Motor neuron (in vitro differentiated cells): ENCODE data around the gene USP2. TPM values are rescaled to one million over a fixed set of nuclear protein-coding genes. Genes with fewer than 3 reads are reported as not detected.
A peak's percentile ranks its signal among the peaks of the same experiment; 100 is the strongest.

Experiments used
- ATAC-seq, 8 experiments: fragments of 200-7000 bp; cut with Tn5 transposase; replicated peaks in 6 of 8; 2 replicates each; pipeline ENCODE4 v1.8.0; 2021; ENCODE audit warnings: mild to moderate bottlenecking in 8 of 8, moderate library complexity in 8 of 8
- H3K27ac ChIP-seq, 2 donors: fragments of 250-450 bp; sonication (Bioruptor Pico); 2 replicates each; pipeline ENCODE4 v1.9.0; 2021; ENCODE audit warnings: antibody characterized with exemption in 2 of 2, mild to moderate bottlenecking in 2 of 2, moderate library complexity in 1 of 2
- H3K4me1 ChIP-seq, 2 donors: fragments of 250-450 bp; sonication (Bioruptor Pico); replicated peaks in 1 of 2; 2 replicates each; pipeline ENCODE4 v1.6.1; 2021; ENCODE audit warnings: antibody characterized with exemption in 2 of 2, mild to moderate bottlenecking in 2 of 2, moderate library complexity in 1 of 2
- H3K4me3 ChIP-seq, 5 donors: fragments of 250-450 bp; sonication (Bioruptor Pico); 2 replicates each; pipeline ENCODE4 v1.9.0; 2021; ENCODE audit warnings: antibody characterized with exemption in 5 of 5, mild to moderate bottlenecking in 5 of 5, moderate library complexity in 4 of 5
- WGBS, 10 experiments: fragments of 450-650 bp; shearing (Covaris generic); methylation state at CpG; one replicate each; pipeline ENCODE4 v1.0.0; 2022; 5-methylcytosine and 5-hydroxymethylcytosine counted together
- in situ Hi-C, 9 experiments: fragments of 400-800 bp; cut with MboI; loops; one replicate each; pipeline ENCODE4 v1.15.0; 2021; ENCODE audit warnings: low sequenced_read_pairs in 9 of 9, low pct_unique_long_range_greater_than_20kb in 2 of 9; ENCODE audit not compliant: unreplicated experiment in 9 of 9
- total RNA-seq, 8 experiments: library from RNA; unstranded; fragments of 300-600 nt; gene quantifications; 2 replicates each; pipeline versions ENCODE4 v1.2.3 to v1.2.4, GENCODE V29; 2022

USP2 gene
- total RNA-seq, 8 experiments from 2014 or later: 1.1 to 15.2 (median 2.6) TPM

GRCh38 chr11:119371067-119371601, 10.4 kb downstream of the USP2 start:
- H3K4me3 ChIP-seq: no peak overlapping the region

GRCh38 chr11:119370486-119371046, 10.9 kb downstream of the USP2 start:
- WGBS, 10 experiments: 17 to 100% (median 72%) methylated on average over 1 to 7 of the region's 8 CpGs; no CpG with 5 or more reads in 4 of the 10 experiments
- Histone ChIP-seq H3K27ac (no peak overlapping the region), H3K4me3 (no peak overlapping the region), H3K4me1 (peaks cover 50 to 59% of the 10 kb centered on the region in 2 donors)
- no peak for ATAC-seq
- in situ Hi-C loops: no loop called here

More at GRCh38 chr11:119371067-119371601, 10.4 kb downstream of the USP2 start:
- 0 to 100% (median 65%) methylated on average over 1 to 4 of the region's 8 CpGs; no CpG with 5 or more reads in 5 of the 10 experiments for WGBS, 10 experiments
- Histone ChIP-seq H3K4me1 (peaks cover 55 to 64% of the 10 kb centered on the region in 2 donors), H3K27ac (no peak overlapping the region)
- in situ Hi-C loops: no loop called here
- no peak for ATAC-seq

- in situ Hi-C loops: loop anchor here in 1 of 9 experiments (10.0 kb wide), 1 partner anchor 105 kb away; no protein-coding TSS in a partner anchor
These were observed 12.2 kb downstream of the USP2 start for GRCh38 chr11:119369132-119369925.

GRCh38 chr11:119368121-119369034, 13.1 kb downstream of the USP2 start:
- peaks cover 45 to 49% of the 10 kb centered on the region in 2 donors for H3K4me1 ChIP-seq
- peak overlapping the region in 1 of 2 donors; percentile 47 for H3K27ac ChIP-seq
- 10 to 83% (median 69%) methylated on average over 1 to 9 of the region's 17 CpGs; no CpG with 5 or more reads in 2 of the 10 experiments for WGBS, 10 experiments

More at GRCh38 chr11:119369132-119369925, 12.2 kb downstream of the USP2 start:
- WGBS, 10 experiments: 20 to 100% (median 81%) methylated on average over 1 to 6 of the region's 13 CpGs; no CpG with 5 or more reads in 5 of the 10 experiments
- H3K27ac ChIP-seq: no peak overlapping the region
- H3K4me1 ChIP-seq: peaks cover 46 to 49% of the 10 kb centered on the region in 2 donors
- ATAC-seq: no peak
- no peak overlapping the region for H3K4me3 ChIP-seq

GRCh38 chr11:119367661-119368120, 13.8 kb downstream of the USP2 start:
- WGBS, 10 experiments: 3 to 100% (median 63%) methylated on average over 2 to 8 of the region's 9 CpGs; no CpG with 5 or more reads in 5 of the 10 experiments
- ATAC-seq: peak in 6 of 8 experiments; percentile 1 to 52 (median 11)
- Histone ChIP-seq H3K4me3 (no peak overlapping the region), H3K27ac (no peak overlapping the region), H3K4me1 (peaks cover 51 to 56% of the 10 kb centered on the region in 2 donors)
- in situ Hi-C loops: loop anchor here in 1 of 9 experiments (10.0 kb wide), 1 partner anchor 107 kb away; no protein-coding TSS in a partner anchor

More at GRCh38 chr11:119368121-119369034, 13.1 kb downstream of the USP2 start:
- no peak overlapping the region for H3K4me3 ChIP-seq
- ATAC-seq: peak; percentile 2 to 74 (median 48)
- in situ Hi-C loops: loop anchor here in 1 of 9 experiments (10.0 kb wide), 1 partner anchor 106 kb away; no protein-coding TSS in a partner anchor

GRCh38 chr11:119366690-119367620, 14.5 kb downstream of the USP2 start:
- 19 to 100% (median 70%) methylated on average over 1 to 5 of the region's 11 CpGs; no CpG with 5 or more reads in 4 of the 10 experiments for WGBS, 10 experiments
- Histone ChIP-seq H3K4me1 (peaks cover 58 to 63% of the 10 kb centered on the region in 2 donors), H3K27ac (no peak overlapping the region), H3K4me3 (no peak overlapping the region)
- ATAC-seq: peak in 3 of 8 experiments; percentile 36 to 53 (median 37)
- in situ Hi-C loops: loop anchor here in 1 of 9 experiments (10.0 kb wide), 1 partner anchor 108 kb away; no protein-coding TSS in a partner anchor

GRCh38 chr11:119365071-119365591, 16.4 kb downstream of the USP2 start:
- H3K4me3 ChIP-seq: no peak overlapping the region
- ATAC-seq: peak in 4 of 8 experiments; percentile 12 to 20 (median 15)
- 17 to 100% (median 62%) methylated on average over 1 to 4 of the region's 6 CpGs; no CpG with 5 or more reads in 4 of the 10 experiments for WGBS, 10 experiments
- H3K27ac ChIP-seq: no peak overlapping the region
- in situ Hi-C loops: loop anchor here in 1 of 9 experiments (10.0 kb wide), 1 partner anchor 110 kb away; no protein-coding TSS in a partner anchor
- peaks cover 59 to 71% of the 10 kb centered on the region in 2 donors for H3K4me1 ChIP-seq

- H3K4me3 ChIP-seq: peak overlapping the region; percentile 34 to 48 (median 42)
- WGBS, 10 experiments: 0 to 17% methylated on average over 1 to 2 of the region's 88 CpGs; no CpG with 5 or more reads in 8 of the 10 experiments
- in situ Hi-C loops: loop anchor here in 1 of 9 experiments (10.0 kb wide), 1 partner anchor 111 kb away; no protein-coding TSS in a partner anchor
- no peak overlapping the region for H3K27ac ChIP-seq
- peaks cover 52 to 64% of the 10 kb centered on the region in 2 donors for H3K4me1 ChIP-seq
- ATAC-seq: peak in 7 of 8 experiments; percentile 1 to 57 (median 36)
These were observed 17.5 kb downstream of the USP2 start for GRCh38 chr11:119363851-119364590.

- Histone ChIP-seq H3K4me3 (peak overlapping the region; percentile 34 to 48 (median 42)), H3K27ac (no peak overlapping the region)
- no CpG with 5 or more reads among the region's 44 CpGs for WGBS, 10 experiments
These were observed 18.2 kb downstream of the USP2 start for GRCh38 chr11:119363081-119363850.

GRCh38 chr11:119362741-119363080, 18.8 kb downstream of the USP2 start:
- no peak for ATAC-seq
- Histone ChIP-seq H3K4me1 (peaks cover 39 to 51% of the 10 kb centered on the region in 2 donors), H3K4me3 (no peak overlapping the region), H3K27ac (no peak overlapping the region)
- in situ Hi-C loops: loop anchor here in 1 of 9 experiments (10.0 kb wide), 1 partner anchor 112 kb away; no protein-coding TSS in a partner anchor
- WGBS, 10 experiments: 80 to 100% methylated on average over 2 to 3 of the region's 5 CpGs; no CpG with 5 or more reads in 8 of the 10 experiments

More at GRCh38 chr11:119363081-119363850, 18.2 kb downstream of the USP2 start:
- no peak for ATAC-seq
- H3K4me1 ChIP-seq: peaks cover 44 to 56% of the 10 kb centered on the region in 2 donors
- in situ Hi-C loops: loop anchor here in 1 of 9 experiments (10.0 kb wide), 1 partner anchor 112 kb away; no protein-coding TSS in a partner anchor
